ENCODE measurements around the gene ZMYM4. TPM values are rescaled to one million over a fixed set of nuclear protein-coding genes. Genes with fewer than 3 reads are reported as not detected.
A peak's percentile ranks its signal among the peaks of the same experiment; 100 is the strongest.

ZMYM4 gene
- polyA plus RNA-seq, result 10 to 100 TPM in 2 of 4 donors, 1 to 10 TPM in 2; 3.8 to 31.9 (median 8.7) TPM
- long read RNA-seq, donor 1, result 0 reads
- long read RNA-seq, donor 2, result 0 reads
- long read RNA-seq, donor 3, partial matches to known transcripts, result 0 of 2 reads
- long read RNA-seq, donor 3, other reads (novel, unspliced or antisense), result 0 of 2 reads
- long read RNA-seq, donor 4, result 0 reads
- long read RNA-seq, donor 5, result 0 reads
- long read RNA-seq, donor 6, result 0 reads
- long read RNA-seq, donor 7, result 0 reads
- long read RNA-seq, donor 8, result 0 reads
- long read RNA-seq, donor 9, result 0 reads
- long read RNA-seq, donor 10, partial matches to known transcripts, result 11 of 12 reads
- long read RNA-seq, donor 10, other reads (novel, unspliced or antisense), result 0 of 12 reads

DNA sequence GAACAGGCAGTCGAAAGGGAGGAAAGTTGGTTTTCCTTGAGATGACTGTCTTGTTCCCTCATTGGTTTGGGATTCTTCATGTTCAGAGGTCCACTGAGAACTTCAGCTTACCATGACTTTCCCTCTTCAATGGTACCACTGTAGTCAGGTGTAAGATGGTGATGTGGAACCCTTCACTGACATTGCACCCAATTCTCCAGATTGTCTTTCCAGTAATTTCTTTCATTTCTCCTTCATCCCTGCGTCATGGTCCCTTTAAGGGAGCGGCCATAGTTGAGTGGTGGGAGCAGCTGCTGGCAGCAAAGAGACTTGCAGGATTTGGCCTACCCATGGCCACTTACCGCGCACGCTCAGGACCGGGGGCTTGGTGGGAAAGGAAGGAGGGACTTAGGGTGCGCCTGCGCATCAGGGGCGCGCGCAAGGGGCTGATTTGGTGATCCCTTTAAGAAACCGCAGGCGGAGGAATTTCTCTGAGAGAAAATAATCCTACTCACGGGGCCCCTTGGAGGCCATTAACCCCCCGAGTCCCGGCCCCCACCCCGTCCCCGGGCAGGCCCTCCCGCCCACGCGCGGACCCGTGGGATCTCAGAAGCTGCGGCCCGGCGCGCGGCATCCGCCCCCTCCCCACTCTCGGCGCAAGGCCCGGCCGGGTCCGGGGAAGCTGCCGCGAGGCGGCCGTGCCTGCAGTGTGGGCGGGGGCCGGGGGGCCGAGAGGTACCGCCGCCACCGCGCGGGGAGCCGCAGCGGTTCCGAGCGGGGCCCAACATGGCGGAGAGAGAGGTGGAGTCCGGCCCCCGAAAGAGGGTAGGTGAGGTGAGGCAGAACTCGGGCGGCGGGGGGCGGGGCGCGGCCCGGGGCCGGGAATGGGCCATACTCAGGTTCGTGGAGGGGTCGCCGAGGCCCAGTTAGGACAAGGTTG, at the start of gene ZMYM4:
ZMYM4 (plus strand) TSS at position 428 of the 919 bp plus-strand sequence; CDS start at position 766, 338 bp downstream.
- Histone ChIP-seq H3K27me3 (ENCODE audit: control insufficient read depth in 3 of 3, insufficient read depth in 3 of 3, low read length in 3 of 3) (no peaks in the 10 kb centered on the region), H3K36me3 (ENCODE audit: control insufficient read depth in 3 of 3, insufficient read depth in 2 of 3, low read depth in 1 of 3, low read length in 3 of 3) (peaks cover 0 to 3% (median 0%) of the 10 kb centered on the region in 3 donors), H3K27ac (ENCODE audit: low read depth in 1 of 3, low read length in 2 of 3) (peak within 1 kb of the TSS; percentile 56 to 82 (median 62)), H3K4me3 (ENCODE audit: low read depth in 1 of 3, low read length in 3 of 3) (peak within 1 kb of the TSS; percentile 67 to 98 (median 89)), H3K9me3 (ENCODE audit: control insufficient read depth in 2 of 2, insufficient read depth in 1 of 2, low read depth in 1 of 2, low read length in 1 of 2) (no peaks in the 10 kb centered on the region), H3K4me1 (ENCODE audit: control insufficient read depth in 3 of 3, insufficient read depth in 2 of 3, low read depth in 1 of 3, low read length in 2 of 3) (peaks cover 0 to 5% (median 3%) of the 10 kb centered on the region in 3 donors)
- no peak for FAIRE-seq
- WGBS, 3 donors, result 2 to 3% (median 3%) methylated on average over 39 to 65 of the region's 65 CpGs
- DNase-seq, result peak; percentile 96 to 97

DNA sequence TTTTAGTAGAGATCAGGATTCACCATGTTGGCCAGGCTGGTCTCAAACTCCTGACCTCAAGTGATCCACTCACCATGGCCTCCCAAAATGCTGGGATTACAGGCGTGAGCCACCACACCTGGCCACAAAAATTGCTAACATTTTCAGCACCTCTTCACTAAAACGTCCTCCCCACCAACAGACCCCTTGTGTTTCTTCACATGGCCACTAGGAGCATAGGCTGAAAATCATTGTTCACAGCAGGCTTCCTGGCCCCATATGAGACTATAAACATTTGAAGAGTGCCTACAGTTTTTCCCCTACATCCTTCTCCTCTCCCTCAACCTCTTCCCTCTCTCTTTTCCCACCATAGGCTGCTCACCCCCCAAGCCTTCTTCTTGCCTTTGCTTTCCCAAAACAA, 47.5 kb upstream of the ZMYM4 start:
- no peaks in the 10 kb centered on the region for H3K9me3 ChIP-seq (ENCODE audit: control insufficient read depth in 2 of 2, insufficient read depth in 1 of 2, low read depth in 1 of 2, low read length in 1 of 2)
- DNase-seq, result peak; percentile 6 to 15
- H3K27ac ChIP-seq (ENCODE audit: low read depth in 1 of 3, low read length in 2 of 3), result no peak overlapping the region
- no peaks in the 10 kb centered on the region for H3K27me3 ChIP-seq (ENCODE audit: control insufficient read depth in 3 of 3, insufficient read depth in 3 of 3, low read length in 3 of 3)
- no peaks in the 10 kb centered on the region for H3K36me3 ChIP-seq (ENCODE audit: control insufficient read depth in 3 of 3, insufficient read depth in 2 of 3, low read depth in 1 of 3, low read length in 3 of 3)
- WGBS, 3 donors, result 37 to 44% (median 43%) methylated on average over 2 of the region's 2 CpGs
- no peaks in the 10 kb centered on the region for H3K4me1 ChIP-seq (ENCODE audit: control insufficient read depth in 3 of 3, insufficient read depth in 2 of 3, low read depth in 1 of 3, low read length in 2 of 3)
- H3K4me3 ChIP-seq (ENCODE audit: low read depth in 1 of 3, low read length in 3 of 3), result no peak overlapping the region
- FAIRE-seq, result no peak

DNA sequence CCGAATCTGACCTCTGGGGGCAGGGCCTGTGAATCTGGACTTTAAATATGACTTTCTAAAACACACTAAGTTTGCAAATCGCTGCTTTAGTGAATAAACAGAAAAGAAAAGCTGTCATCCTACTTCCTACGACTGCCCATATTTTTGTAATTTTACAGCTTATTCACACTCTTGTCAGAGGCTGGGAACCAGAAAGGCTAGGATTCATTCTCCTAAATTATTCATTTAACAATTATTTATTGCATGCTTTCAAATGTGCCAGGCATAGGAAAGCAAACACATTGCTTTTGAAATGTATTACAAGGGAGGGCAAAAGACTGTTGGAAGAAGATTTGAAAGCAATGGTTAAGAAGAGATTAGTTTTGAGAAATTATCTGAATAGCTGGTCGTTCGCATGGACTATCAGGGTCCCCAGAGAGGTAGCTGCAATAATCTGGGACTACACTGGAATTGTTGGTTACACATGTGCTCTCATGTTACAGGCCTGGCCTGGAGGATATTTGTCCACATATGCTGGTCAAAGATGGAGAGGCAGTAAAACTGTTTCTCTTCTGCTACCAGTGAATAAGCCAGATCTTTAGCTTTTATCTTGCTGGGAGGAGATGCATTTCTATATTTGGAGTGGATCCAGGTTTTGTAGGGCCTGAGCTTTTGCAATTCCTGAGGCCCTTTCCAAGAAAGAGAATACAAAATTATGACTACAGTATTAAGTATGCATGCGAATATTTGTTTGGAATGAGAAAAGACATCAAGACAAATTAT, 46.0 kb upstream of the ZMYM4 start:
- WGBS, 3 donors, result 61 to 78% (median 73%) methylated on average over 6 of the region's 6 CpGs
- Histone ChIP-seq H3K36me3 (ENCODE audit: control insufficient read depth in 3 of 3, insufficient read depth in 2 of 3, low read depth in 1 of 3, low read length in 3 of 3) (no peaks in the 10 kb centered on the region), H3K27ac (ENCODE audit: low read depth in 1 of 3, low read length in 2 of 3) (no peak overlapping the region), H3K27me3 (ENCODE audit: control insufficient read depth in 3 of 3, insufficient read depth in 3 of 3, low read length in 3 of 3) (no peaks in the 10 kb centered on the region), H3K4me1 (ENCODE audit: control insufficient read depth in 3 of 3, insufficient read depth in 2 of 3, low read depth in 1 of 3, low read length in 2 of 3) (no peaks in the 10 kb centered on the region), H3K9me3 (ENCODE audit: control insufficient read depth in 2 of 2, insufficient read depth in 1 of 2, low read depth in 1 of 2, low read length in 1 of 2) (no peaks in the 10 kb centered on the region), H3K4me3 (ENCODE audit: low read depth in 1 of 3, low read length in 3 of 3) (no peak overlapping the region)
- no peak for DNase-seq
- no peak for FAIRE-seq

DNA sequence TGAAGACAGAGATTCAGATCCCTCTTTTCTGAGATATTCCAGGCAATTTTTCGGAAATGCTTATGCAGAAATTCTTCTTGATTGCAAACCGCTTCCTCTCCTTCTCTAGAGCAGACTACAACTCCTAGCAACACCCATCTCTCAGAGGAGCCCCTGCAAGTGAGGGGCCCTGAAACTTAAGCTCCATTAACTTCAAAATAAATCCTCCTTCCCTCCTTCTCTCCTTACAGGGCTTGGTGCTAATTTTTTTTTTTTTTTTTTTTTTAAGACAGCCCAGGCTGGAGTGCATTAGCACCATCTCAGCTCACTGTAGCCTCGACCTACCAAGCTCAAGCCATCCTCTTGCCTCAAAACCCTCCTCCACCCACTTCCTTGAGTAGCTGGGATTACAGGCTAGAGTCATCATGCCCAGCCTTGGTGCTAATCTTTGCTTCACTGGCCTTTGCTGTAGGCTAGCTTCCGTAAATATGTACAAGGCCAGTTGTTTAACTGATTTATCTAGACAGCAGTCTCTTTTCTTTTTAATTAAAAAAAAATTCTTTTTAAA, 45.4 kb upstream of the ZMYM4 start:
- H3K36me3 ChIP-seq (ENCODE audit: control insufficient read depth in 3 of 3, insufficient read depth in 2 of 3, low read depth in 1 of 3, low read length in 3 of 3), result no peaks in the 10 kb centered on the region
- DNase-seq, result no peak
- H3K4me1 ChIP-seq (ENCODE audit: control insufficient read depth in 3 of 3, insufficient read depth in 2 of 3, low read depth in 1 of 3, low read length in 2 of 3), result no peaks in the 10 kb centered on the region
- 75 to 86% (median 84%) methylated on average over 4 of the region's 4 CpGs for WGBS, 3 donors
- H3K27ac ChIP-seq (ENCODE audit: low read depth in 1 of 3, low read length in 2 of 3), result peak overlapping the region in 2 of 3 donors; percentile 11 to 50
- H3K9me3 ChIP-seq (ENCODE audit: control insufficient read depth in 2 of 2, insufficient read depth in 1 of 2, low read depth in 1 of 2, low read length in 1 of 2), result no peaks in the 10 kb centered on the region
- FAIRE-seq, result no peak
- no peaks in the 10 kb centered on the region for H3K27me3 ChIP-seq (ENCODE audit: control insufficient read depth in 3 of 3, insufficient read depth in 3 of 3, low read length in 3 of 3)
- no peak overlapping the region for H3K4me3 ChIP-seq (ENCODE audit: low read depth in 1 of 3, low read length in 3 of 3)

DNA sequence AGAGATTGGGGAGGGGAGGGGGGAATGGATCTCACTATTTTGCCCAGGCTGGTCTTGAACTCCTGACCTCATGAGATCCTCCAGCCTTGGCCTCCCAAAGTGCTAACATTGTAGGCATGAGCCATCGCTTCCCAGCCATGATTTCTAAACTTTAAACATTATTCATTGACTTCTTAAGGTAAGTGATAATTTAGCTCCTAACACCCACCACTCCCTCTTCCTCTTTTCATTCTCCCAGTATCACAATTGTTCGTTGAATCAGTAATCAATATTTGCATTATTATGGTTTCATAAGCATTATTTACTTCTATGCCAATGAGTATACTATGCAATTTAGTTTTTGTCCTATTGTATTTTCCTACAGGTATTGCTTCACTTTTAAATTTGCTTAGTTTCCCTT, 42.0 kb upstream of the ZMYM4 start:
- Histone ChIP-seq H3K4me3 (ENCODE audit: low read depth in 1 of 3, low read length in 3 of 3) (no peak overlapping the region), H3K27me3 (ENCODE audit: control insufficient read depth in 3 of 3, insufficient read depth in 3 of 3, low read length in 3 of 3) (no peaks in the 10 kb centered on the region), H3K9me3 (ENCODE audit: control insufficient read depth in 2 of 2, insufficient read depth in 1 of 2, low read depth in 1 of 2, low read length in 1 of 2) (no peaks in the 10 kb centered on the region), H3K36me3 (ENCODE audit: control insufficient read depth in 3 of 3, insufficient read depth in 2 of 3, low read depth in 1 of 3, low read length in 3 of 3) (no peaks in the 10 kb centered on the region), H3K4me1 (ENCODE audit: control insufficient read depth in 3 of 3, insufficient read depth in 2 of 3, low read depth in 1 of 3, low read length in 2 of 3) (no peaks in the 10 kb centered on the region), H3K27ac (ENCODE audit: low read depth in 1 of 3, low read length in 2 of 3) (no peak overlapping the region)
- FAIRE-seq (no peak), DNase-seq (no peak)
- 87 to 91% (median 88%) methylated on average over 2 of the region's 2 CpGs for WGBS, 3 donors

- no peak for DNase-seq
- WGBS, 3 donors, result 75 to 78% (median 76%) methylated on average over 1 of the region's 1 CpG
- FAIRE-seq, result no peak
- H3K4me1 ChIP-seq (ENCODE audit: control insufficient read depth in 3 of 3, insufficient read depth in 2 of 3, low read depth in 1 of 3, low read length in 2 of 3), result no peaks in the 10 kb centered on the region
- H3K9me3 ChIP-seq (ENCODE audit: control insufficient read depth in 2 of 2, insufficient read depth in 1 of 2, low read depth in 1 of 2, low read length in 1 of 2), result no peaks in the 10 kb centered on the region
- no peaks in the 10 kb centered on the region for H3K36me3 ChIP-seq (ENCODE audit: control insufficient read depth in 3 of 3, insufficient read depth in 2 of 3, low read depth in 1 of 3, low read length in 3 of 3)
- H3K27ac ChIP-seq (ENCODE audit: low read depth in 1 of 3, low read length in 2 of 3), result no peak overlapping the region
- no peaks in the 10 kb centered on the region for H3K27me3 ChIP-seq (ENCODE audit: control insufficient read depth in 3 of 3, insufficient read depth in 3 of 3, low read length in 3 of 3)
- no peak overlapping the region for H3K4me3 ChIP-seq (ENCODE audit: low read depth in 1 of 3, low read length in 3 of 3)
Observed at GRCh38 chr1:35229587-35230360, 38.7 kb upstream of the ZMYM4 start.

DNA sequence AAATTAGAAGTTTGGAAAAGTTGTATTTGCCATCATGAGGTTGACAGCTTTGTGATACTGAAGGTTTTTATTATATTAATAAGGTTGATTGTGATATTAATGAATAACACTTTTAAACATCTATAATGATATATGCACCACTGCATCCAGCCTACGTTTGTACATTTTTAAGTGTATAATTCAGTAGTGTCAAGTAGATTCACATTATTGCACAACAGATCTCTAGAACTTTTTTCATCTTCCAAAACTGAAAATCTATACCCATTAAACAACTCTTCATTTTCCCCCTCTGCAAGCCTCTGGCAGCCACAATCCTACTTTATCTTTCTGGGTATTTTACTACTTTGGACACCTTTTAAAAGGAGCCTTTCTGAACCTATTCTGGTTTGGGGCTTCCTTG, 37.2 kb upstream of the ZMYM4 start:
- Histone ChIP-seq H3K9me3 (ENCODE audit: control insufficient read depth in 2 of 2, insufficient read depth in 1 of 2, low read depth in 1 of 2, low read length in 1 of 2) (no peaks in the 10 kb centered on the region), H3K27me3 (ENCODE audit: control insufficient read depth in 3 of 3, insufficient read depth in 3 of 3, low read length in 3 of 3) (no peaks in the 10 kb centered on the region), H3K4me3 (ENCODE audit: low read depth in 1 of 3, low read length in 3 of 3) (no peak overlapping the region), H3K4me1 (ENCODE audit: control insufficient read depth in 3 of 3, insufficient read depth in 2 of 3, low read depth in 1 of 3, low read length in 2 of 3) (no peaks in the 10 kb centered on the region), H3K36me3 (ENCODE audit: control insufficient read depth in 3 of 3, insufficient read depth in 2 of 3, low read depth in 1 of 3, low read length in 3 of 3) (no peaks in the 10 kb centered on the region), H3K27ac (ENCODE audit: low read depth in 1 of 3, low read length in 2 of 3) (no peak overlapping the region)
- WGBS, 3 donors, result 60 to 89% (median 70%) methylated on average over 1 of the region's 1 CpG
- no peak for DNase-seq
- no peak for FAIRE-seq

Data from small intestine (tissue), 16 donors.